WI38 (cell line): Measurements from ENCODE around the gene ZNF423.

Source experiments
- H3K4me3 ChIP-seq: 2 replicates; pipeline ENCODE4 v1.5.1; 2011; ENCODE audit warnings: low read depth, mild to moderate bottlenecking, control low read depth, low read length
- CTCF ChIP-seq: IDR thresholded peaks from 2 replicates; pipeline ENCODE4 v1.5.1; 2012; ENCODE audit warnings: low read depth, mild to moderate bottlenecking, control low read depth, low read length

ZNF423 gene

GRCh38 chr16:49828533-49829267, 27.2 kb downstream of the ZNF423 start:
- TF ChIP-seq CTCF, result no peak
- H3K4me3 ChIP-seq, result no peak overlapping the region

- no peak overlapping the region for H3K4me3 ChIP-seq
- TF ChIP-seq CTCF, result no peak
Measured at GRCh38 chr16:49827805-49828438, 28.0 kb downstream of the ZNF423 start.

- TF ChIP-seq CTCF, result no peak
- no peak overlapping the region for H3K4me3 ChIP-seq
Measured at GRCh38 chr16:49826515-49826914, 29.4 kb downstream of the ZNF423 start.

- no peak for TF ChIP-seq CTCF
Measured at GRCh38 chr16:49825041-49825440, 30.9 kb downstream of the ZNF423 start.

GRCh38 chr16:49824593-49824992, 31.3 kb downstream of the ZNF423 start:
- no peak for TF ChIP-seq CTCF
- H3K4me3 ChIP-seq, result no peak overlapping the region

More at GRCh38 chr16:49825041-49825440, 30.9 kb downstream of the ZNF423 start:
- H3K4me3 ChIP-seq, result no peak overlapping the region

GRCh38 chr16:49822649-49823370, 33.1 kb downstream of the ZNF423 start:
- no peak for TF ChIP-seq CTCF

More at GRCh38 chr16:49822649-49823370, 33.1 kb downstream of the ZNF423 start:
- H3K4me3 ChIP-seq, result no peak overlapping the region
